ENCODE measurements around the gene PARP2.

DNA sequence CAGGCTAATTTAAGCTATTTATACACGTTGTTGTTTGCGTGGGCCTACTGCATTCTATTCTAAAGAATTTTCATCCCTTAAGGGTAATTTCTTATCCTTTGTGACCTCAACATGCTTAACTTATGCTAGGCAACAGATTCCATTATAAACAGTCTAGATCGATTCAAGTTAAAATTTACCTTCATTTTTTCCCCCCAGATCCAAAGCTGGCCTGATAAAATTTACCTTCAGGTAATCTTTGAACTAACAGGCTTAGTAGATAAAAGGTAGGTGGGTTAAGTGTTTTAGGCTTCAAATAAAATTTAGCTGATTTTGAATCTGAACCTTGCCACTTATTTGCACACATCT lies 10.0 kb upstream of the PARP2 start:
- TF ChIP-seq, protein P1, sequence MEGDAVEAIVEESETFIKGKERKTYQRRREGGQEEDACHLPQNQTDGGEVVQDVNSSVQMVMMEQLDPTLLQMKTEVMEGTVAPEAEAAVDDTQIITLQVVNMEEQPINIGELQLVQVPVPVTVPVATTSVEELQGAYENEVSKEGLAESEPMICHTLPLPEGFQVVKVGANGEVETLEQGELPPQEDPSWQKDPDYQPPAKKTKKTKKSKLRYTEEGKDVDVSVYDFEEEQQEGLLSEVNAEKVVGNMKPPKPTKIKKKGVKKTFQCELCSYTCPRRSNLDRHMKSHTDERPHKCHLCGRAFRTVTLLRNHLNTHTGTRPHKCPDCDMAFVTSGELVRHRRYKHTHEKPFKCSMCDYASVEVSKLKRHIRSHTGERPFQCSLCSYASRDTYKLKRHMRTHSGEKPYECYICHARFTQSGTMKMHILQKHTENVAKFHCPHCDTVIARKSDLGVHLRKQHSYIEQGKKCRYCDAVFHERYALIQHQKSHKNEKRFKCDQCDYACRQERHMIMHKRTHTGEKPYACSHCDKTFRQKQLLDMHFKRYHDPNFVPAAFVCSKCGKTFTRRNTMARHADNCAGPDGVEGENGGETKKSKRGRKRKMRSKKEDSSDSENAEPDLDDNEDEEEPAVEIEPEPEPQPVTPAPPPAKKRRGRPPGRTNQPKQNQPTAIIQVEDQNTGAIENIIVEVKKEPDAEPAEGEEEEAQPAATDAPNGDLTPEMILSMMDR (IDR thresholded peaks at IDR 0.05): no peak
- no peak for TF ChIP-seq ZFX (IDR thresholded peaks at IDR 0.05; ENCODE audit: borderline replicate concordance)
